ENCODE results near the gene SLC25A38.

Gene SLC25A38

GRCh38 chr3:39433642-39434041 lies 50.5 kb downstream of the SLC25A38 start:
- DNase-seq (ENCODE audit: low spot score): peak; percentile 82

GRCh38 chr3:39434574-39434973 lies 51.4 kb downstream of the SLC25A38 start:
- DNase-seq (ENCODE audit: low spot score): peak; percentile 41

- DNase-seq (ENCODE audit: low spot score): peak; percentile 82
These were observed 52.0 kb downstream of the SLC25A38 start for GRCh38 chr3:39435006-39435748.

GRCh38 chr3:39438880-39439279 lies 55.7 kb downstream of the SLC25A38 start:
- no peak for DNase-seq (ENCODE audit: low spot score)

GRCh38 chr3:39440316-39440715 lies 57.1 kb downstream of the SLC25A38 start:
- DNase-seq (ENCODE audit: low spot score): no peak

GRCh38 chr3:39443530-39443929 lies 60.4 kb downstream of the SLC25A38 start:
- DNase-seq (ENCODE audit: low spot score): peak; percentile 38

- DNase-seq (ENCODE audit: low spot score): no peak
These were observed 62.8 kb downstream of the SLC25A38 start for GRCh38 chr3:39445927-39446326.

- no peak for DNase-seq (ENCODE audit: low spot score)
These were observed 63.3 kb downstream of the SLC25A38 start for GRCh38 chr3:39446444-39446843.

Measured in kidney tubule cell (primary cell).